ENCODE data around the gene NDUFS8.

The NDUFS8 gene

DNA sequence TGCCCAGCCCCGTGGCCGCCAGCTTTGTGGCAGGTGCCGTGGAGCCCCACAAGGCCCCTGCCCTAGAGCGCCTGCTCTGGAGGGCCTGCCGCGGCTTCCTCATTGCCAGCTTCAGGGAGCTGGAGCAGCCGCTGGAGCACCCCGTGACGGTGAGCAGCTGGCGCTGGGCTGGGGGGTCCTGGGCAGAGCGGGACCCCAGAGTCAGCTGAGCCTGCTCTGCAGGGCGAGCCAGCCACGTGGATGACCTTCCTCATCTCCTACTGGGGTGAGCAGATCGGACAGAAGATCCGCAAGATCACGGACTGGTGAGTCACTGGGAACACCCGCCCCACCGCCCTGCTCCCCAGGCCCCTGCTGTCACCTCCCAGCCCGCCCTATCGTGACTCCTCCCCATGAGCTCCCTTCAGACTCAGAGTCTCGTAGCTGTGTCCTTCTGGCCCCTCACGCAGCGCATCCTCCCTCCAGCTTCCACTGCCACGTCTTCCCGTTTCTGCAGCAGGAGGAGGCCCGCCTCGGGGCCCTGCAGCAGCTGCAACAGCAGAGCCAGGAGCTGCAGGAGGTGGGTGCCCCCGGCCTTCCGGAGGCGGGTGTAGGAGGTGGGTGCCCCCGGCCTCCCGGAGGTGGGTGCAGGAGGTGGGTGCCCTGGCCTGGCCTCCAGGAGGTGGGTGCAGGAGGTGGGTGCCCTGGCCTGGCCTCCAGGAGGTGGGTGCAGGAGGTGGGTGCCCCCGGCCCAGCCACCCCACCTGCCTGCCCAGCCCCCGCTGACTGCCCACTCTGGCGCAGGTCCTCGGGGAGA is 13.1 kb downstream of the NDUFS8 start:
- TF ChIP-seq, protein P1, sequence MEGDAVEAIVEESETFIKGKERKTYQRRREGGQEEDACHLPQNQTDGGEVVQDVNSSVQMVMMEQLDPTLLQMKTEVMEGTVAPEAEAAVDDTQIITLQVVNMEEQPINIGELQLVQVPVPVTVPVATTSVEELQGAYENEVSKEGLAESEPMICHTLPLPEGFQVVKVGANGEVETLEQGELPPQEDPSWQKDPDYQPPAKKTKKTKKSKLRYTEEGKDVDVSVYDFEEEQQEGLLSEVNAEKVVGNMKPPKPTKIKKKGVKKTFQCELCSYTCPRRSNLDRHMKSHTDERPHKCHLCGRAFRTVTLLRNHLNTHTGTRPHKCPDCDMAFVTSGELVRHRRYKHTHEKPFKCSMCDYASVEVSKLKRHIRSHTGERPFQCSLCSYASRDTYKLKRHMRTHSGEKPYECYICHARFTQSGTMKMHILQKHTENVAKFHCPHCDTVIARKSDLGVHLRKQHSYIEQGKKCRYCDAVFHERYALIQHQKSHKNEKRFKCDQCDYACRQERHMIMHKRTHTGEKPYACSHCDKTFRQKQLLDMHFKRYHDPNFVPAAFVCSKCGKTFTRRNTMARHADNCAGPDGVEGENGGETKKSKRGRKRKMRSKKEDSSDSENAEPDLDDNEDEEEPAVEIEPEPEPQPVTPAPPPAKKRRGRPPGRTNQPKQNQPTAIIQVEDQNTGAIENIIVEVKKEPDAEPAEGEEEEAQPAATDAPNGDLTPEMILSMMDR (IDR thresholded peaks at IDR 0.05; ENCODE audit: low read length, missing control alignments) = no peak
- H3K4me3 ChIP-seq (replicated peaks; ENCODE audit: low read depth, low read length) = no peak overlapping the region
- peak; percentile 55 for DNase-seq (ENCODE audit: low read depth)

DNA sequence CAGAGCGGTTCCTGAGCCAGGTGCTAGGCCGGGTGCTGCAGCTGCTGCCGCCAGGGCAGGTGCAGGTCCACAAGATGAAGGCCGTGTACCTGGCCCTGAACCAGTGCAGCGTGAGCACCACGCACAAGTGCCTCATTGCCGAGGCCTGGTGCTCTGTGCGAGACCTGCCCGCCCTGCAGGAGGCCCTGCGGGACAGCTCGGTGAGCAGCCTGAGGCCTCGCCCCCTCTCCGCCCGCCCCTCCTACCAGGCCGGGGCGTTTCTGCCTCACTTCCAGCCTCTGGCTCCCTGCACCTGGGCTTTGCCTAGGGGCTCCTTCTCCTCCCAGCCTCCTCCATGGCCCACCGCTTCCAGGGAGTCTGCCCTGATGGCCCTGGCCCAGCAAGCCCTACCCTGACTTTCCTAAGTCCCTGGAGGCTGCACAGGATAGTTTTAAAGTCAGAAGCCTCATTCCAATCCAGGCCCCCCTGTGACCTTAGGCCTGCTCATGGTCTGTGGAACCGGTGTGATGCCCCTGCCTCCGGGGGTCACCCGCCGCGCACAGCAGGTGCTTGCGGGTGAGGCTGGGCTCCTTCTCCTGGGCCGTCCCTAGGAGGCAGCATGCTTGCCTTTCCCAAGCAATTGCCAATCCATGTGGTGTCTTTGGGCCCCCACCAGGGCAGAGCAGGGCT is 13.8 kb downstream of the NDUFS8 start:
- TF ChIP-seq, protein P1 (IDR thresholded peaks at IDR 0.05; ENCODE audit: low read length, missing control alignments) = no peak
- DNase-seq (ENCODE audit: low read depth) = no peak

DNA sequence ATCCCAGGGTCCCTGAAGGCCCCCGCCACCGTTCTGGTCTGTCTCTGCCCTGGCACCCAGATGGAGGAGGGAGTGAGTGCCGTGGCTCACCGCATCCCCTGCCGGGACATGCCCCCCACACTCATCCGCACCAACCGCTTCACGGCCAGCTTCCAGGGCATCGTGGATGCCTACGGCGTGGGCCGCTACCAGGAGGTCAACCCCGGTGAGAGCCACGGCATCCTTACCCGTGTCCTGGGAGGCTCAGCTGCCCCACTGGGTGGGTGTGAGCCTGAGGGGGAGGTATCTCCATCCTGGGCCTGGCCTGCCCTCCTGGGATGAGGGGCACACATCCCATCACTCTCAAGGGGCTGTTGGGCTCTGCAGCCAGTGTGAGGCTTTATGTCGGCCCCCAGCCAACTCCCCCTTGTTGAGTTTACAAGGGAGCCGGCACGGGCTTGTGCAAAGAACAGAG is 14.4 kb downstream of the NDUFS8 start:
- H3K4me3 ChIP-seq (replicated peaks; ENCODE audit: low read depth, low read length) = no peak overlapping the region
- TF ChIP-seq, protein P1 (IDR thresholded peaks at IDR 0.05; ENCODE audit: low read length, missing control alignments) = no peak
- DNase-seq (ENCODE audit: low read depth) = no peak

More for the DNA sequence above, 13.8 kb downstream of the NDUFS8 start:
- H3K4me3 ChIP-seq (replicated peaks; ENCODE audit: low read depth, low read length) = no peak overlapping the region

DNA sequence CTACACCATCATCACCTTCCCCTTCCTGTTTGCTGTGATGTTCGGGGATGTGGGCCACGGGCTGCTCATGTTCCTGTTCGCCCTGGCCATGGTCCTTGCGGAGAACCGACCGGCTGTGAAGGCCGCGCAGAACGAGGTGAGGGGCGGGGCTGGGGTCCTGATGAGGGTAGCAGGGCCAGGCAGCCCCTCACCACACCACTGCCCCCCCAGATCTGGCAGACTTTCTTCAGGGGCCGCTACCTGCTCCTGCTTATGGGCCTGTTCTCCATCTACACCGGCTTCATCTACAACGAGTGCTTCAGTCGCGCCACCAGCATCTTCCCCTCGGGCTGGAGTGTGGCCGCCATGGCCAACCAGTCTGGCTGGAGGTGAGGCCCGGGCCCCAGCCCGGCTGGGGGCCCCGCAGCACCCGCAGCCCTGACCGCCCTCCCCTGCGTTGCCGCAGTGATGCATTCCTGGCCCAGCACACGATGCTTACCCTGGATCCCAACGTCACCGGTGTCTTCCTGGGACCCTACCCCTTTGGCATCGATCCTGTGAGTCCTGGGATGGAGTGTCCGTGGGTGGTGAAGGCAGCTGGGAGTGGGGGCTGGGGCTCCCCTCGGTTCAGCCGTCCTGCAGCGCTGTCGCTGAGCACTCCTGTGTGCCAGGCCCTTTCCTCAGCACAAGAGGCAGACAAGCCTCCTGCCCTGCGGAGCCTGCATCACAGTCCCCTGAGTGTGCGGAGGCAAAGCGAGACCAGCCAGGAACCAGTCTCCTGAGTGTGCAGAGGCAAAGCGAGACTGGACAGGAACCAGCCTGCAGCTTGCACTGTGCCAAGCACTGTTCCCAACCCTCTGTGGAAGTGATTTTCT is 17.2 kb downstream of the NDUFS8 start:
- no peak for DNase-seq (ENCODE audit: low read depth)
- TF ChIP-seq, protein P1 (IDR thresholded peaks at IDR 0.05; ENCODE audit: low read length, missing control alignments) = no peak
- no peak overlapping the region for H3K4me3 ChIP-seq (replicated peaks; ENCODE audit: low read depth, low read length)

DNA sequence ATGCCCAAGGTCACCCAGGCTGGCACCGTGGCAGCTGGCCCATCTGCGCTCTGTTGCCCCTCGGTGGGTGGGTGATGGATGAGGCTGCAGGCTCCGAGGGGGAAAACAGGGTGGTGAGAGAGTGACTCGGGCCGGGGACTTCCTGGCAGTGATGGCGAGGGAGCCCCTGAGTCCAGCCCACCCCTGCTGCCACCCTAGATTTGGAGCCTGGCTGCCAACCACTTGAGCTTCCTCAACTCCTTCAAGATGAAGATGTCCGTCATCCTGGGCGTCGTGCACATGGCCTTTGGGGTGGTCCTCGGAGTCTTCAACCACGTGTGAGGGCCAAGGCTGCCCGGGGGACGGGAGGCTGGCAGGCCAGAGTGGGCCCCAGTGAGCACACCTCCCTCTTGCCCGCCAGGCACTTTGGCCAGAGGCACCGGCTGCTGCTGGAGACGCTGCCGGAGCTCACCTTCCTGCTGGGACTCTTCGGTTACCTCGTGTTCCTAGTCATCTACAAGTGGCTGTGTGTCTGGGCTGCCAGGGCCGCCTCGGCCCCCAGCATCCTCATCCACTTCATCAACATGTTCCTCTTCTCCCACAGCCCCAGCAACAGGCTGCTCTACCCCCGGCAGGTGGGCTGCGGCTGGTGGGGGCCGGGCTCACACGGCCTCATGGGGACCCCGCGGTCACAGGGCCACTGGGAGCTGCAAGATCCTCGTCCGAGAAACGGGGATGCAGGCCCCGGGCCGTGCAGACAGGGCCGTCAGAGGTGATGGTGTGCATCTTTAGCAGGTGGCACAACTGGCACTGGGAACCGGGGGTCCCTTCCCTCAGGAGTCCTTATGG is 18.4 kb downstream of the NDUFS8 start:
- no peak overlapping the region for H3K4me3 ChIP-seq (replicated peaks; ENCODE audit: low read depth, low read length)
- no peak for DNase-seq (ENCODE audit: low read depth)
- TF ChIP-seq, protein P1 (IDR thresholded peaks at IDR 0.05; ENCODE audit: low read length, missing control alignments) = no peak
